ENCODE data around the gene C1orf167.

C1orf167 gene

DNA sequence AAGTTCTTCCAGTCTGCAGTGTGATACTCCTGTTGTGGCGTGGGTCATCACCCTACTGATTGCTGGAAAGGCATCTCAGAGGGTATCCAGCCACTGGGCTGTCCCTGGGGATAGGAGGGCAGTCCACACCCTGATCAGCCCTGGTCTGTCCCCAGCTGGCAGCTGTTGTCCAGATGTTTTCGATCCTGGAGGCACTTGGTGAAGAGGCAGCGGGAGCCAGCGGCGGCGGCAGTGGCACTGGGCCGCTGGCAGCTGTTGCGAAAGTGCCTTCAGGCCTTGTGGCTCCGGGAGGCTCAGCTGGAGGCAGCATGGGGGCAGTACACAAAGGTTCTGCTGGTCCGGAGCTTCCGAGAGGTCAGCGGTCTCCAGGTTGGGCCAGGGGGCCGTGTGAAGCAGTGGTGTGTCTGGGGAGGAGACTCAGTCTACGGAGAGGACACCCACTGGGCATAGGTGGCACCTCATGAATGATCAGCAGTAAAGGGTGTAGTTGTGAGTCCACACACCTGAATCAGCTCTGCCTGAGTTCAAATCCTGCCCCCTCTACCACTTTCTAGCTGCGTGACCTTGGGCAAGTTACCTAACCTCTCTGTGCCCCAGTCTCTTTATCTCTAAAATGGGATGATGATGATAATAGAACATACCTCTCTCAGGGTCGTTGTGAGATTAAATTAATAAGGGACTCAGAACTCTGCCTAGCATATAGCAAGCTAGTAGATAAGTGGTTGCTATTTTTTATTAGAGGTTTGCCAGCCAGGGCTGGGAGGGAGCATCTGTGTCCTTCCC is 6.1 kb downstream of the C1orf167 start:
- DNase-seq = no peak

DNA sequence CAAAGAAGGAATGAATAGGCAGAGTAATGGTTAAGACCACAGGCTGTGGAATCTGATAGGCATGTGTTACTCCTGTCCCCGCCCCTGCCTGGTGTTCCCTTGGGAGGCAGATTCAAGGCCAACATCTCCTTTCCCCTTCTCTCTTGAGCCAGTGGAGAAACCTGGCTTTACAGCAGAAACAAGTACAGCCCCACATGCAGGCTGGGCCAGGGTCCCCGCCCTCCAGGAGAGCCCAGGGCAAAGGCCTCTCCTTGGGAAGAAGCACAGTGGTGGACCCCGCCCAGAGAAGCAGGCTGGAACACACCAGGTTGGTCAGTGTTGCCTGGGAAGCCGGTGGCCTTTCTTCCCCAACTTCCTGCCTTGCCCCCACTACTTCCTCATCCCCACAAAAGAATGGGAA is 6.8 kb downstream of the C1orf167 start:
- DNase-seq = no peak

GRCh38 chr1:11769274-11769673 is 7.3 kb downstream of the C1orf167 start:
- no peak for DNase-seq

DNA sequence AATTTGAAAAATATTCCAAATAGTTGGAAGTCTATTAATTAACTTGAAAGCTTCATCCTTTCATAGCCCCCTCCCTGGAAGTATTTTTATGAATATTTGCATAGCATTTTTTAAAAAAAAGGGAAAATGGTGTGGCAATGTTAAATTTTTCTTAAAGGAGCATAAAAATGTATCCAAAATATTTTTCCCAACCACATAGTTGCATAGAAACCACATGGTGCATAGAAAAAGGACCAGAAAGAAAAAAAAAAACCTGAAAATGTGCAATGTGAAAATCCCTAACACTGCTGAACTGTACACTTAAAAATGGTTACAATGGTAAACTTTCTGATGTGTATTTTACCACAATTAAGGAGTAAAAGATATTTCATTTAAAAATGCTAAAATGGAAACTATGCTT is 8.0 kb downstream of the C1orf167 start:
- DNase-seq = no peak

DNA sequence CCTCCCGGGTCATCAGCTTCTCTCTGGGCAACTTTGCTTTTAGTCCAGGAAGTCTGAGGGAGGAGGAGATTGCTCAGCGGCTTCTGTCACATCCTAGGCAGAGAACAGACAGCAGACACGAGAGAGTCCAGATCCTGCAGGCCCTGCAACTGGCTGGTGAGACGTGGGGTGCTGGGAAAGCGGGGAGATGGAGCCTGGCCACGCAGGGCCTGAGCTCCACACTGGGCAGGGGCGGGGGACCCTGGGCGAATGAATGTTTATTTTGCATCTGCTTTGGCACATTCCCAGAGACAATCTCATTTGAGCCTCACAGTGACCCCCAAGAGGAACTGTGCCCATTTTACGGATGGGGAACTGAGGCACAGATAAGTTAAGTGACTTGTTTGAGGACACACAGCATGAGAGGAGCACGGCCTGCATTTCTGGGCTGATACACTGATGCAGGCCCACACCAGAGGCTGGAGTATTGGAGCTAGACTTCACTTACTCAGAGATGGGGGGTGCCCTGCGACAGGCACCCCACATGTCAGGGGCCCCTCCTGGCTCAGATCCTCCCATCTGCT is 9.6 kb downstream of the C1orf167 start:
- DNase-seq = no peak

GRCh38 chr1:11772458-11772857 is 10.5 kb downstream of the C1orf167 start:
- no peak for DNase-seq

DNA sequence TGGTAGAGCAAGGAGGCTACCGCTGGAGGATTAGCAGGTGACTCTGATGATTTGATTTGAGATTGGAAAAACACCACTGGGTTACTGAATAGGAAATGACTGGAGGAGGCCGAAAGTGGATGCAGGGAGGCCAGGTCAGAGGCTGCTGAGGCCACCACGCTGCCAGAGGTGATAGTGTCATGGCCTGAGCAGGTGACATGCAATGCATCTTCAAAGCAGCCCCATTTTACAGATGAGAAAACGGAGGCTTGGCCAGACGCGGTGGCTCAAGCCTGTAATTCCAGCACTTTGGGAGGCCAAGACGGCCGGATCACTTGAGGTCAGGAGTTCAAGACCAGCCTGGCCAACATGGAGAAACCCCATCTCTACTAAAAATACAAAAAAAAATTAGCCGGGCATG is 12.8 kb downstream of the C1orf167 start:
- no peak for DNase-seq

- DNase-seq = no peak
Measured at GRCh38 chr1:11777658-11778322, 15.8 kb downstream of the C1orf167 start.

- DNase-seq = no peak
Measured at GRCh38 chr1:11778336-11778735, 16.3 kb downstream of the C1orf167 start.

GRCh38 chr1:11778844-11779623 is 17.0 kb downstream of the C1orf167 start:
- DNase-seq = no peak

DNA sequence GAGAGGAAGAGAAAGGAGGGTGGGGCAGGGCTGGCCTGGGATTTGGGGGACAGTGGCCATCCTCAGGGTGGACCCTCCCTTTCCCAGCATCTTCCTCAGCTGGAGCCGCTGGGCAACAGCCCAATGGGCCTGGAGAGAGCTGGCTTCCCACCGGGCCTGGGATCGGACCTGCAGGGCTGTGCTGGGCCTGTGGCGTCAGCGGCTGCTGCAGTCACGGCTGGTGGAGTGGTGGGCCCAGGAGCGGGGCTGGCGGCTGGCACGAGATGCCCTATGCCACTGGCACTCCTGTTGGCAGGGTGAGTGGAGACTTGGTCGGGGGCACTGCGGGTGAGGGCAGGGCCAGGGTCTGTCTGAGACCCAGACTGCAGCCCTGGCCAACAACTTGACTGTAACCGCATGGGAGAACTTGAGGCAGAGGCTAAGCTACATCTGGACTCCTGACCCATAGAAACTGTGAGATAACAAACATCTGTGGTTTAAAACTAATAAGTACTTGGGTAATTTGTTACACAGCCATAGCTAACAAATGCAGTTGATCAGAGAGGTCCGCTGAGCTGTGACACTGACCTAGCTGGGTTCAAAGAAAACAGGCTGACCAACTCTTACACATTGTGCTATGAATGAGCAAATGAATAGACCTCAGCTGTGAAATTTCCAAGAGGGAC is 17.9 kb downstream of the C1orf167 start:
- DNase-seq = no peak

- DNase-seq = no peak
Measured at GRCh38 chr1:11780380-11781147, 18.6 kb downstream of the C1orf167 start.

- no peak for DNase-seq
Measured at GRCh38 chr1:11781297-11781696, 19.3 kb downstream of the C1orf167 start.

GRCh38 chr1:11782127-11782708 is 20.2 kb downstream of the C1orf167 start:
- DNase-seq = no peak

DNA sequence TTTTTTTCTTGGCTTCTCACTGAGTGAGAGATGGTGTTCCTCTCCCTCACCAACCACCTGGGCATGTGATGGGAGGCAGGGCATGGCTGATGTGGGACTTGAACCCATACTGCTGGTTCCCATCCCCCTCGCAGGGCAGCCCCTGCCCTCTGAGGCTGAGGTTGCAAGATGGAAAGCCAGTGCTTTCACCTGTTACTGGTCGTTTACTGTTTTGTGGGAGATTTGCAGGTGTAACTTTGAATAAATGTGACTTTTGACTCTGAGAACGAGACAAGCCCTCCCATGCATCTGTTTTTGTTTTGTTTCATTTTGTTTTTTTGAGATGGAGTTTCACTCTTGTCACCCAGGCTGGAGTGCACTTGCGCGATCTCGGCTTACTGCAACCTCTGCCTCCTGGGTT is 21.6 kb downstream of the C1orf167 start:
- DNase-seq = no peak

DNA sequence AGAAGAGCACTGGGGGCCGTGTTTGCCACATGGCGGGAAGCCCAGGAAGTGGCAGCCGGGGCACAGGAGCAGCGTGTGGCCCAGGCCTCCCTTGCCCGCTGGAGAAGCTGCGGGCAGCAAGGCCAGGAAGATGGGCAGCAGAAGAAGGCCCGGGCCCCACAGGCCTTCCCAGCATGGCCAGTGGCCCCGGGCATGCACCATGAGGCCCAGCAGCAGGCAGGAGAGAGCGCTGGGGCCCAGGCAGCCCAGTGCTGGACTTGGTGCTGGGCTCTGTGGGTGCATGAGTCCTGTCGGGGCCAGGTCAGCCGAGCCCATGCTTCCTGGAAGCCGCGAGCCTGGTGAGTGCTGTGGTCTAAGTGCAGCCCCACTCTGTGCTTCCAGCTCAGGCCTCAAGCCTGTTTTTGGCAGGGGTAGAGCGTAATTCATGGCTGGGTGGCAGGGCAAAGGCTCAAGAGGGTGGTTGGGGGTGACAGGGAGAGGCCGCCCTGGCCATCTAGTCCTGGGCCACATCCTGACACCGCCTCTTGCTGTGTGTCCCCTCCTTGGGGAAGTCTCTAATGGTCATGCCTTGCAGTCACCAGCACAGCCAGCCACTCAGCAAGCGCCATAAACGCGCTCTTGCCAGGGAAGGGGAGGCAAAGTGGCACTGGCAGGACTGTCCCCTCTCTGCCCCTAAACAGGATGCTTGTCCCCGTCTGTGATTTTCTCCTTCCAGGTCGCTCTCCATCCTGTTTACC is 22.4 kb downstream of the C1orf167 start:
- DNase-seq = no peak

- no peak for DNase-seq
Measured at GRCh38 chr1:11784993-11785769, 23.2 kb downstream of the C1orf167 start.

- DNase-seq = no peak
Measured at GRCh38 chr1:11786168-11786567, 24.2 kb downstream of the C1orf167 start.

GRCh38 chr1:11787251-11787803 is 25.3 kb downstream of the C1orf167 start:
- DNase-seq = no peak

Data from NCI-H2171 (cell line).